ENCODE measurements around the gene TAS1R1. TPM values are rescaled to one million over a fixed set of nuclear protein-coding genes. Genes with fewer than 3 reads are reported as not detected.
"Not testable (repeated sequence)": the region's sequence is repeated elsewhere in the genome, so short reads cannot be mapped to it uniquely, and the experiment has no call there.

TAS1R1 gene
- total and polyA plus RNA-seq, 2 experiments from 2014 or later = not detected

- Histone ChIP-seq H3K79me2 (ENCODE audit: insufficient read depth) (peaks cover 32% of the 10 kb centered on the region), H3K27me3 (replicated peaks; ENCODE audit: insufficient read depth) (no peaks in the 10 kb centered on the region), H3K4me1 (ENCODE audit: insufficient read depth) (peaks cover 6% of the 10 kb centered on the region), H2AFZ (no peak overlapping the region), H3K4me2 (ENCODE audit: unreplicated experiment) (no peak overlapping the region), H3K36me3 (ENCODE audit: low read depth) (peaks cover 15% of the 10 kb centered on the region), H4K20me1 (ENCODE audit: insufficient read depth) (no peaks in the 10 kb centered on the region), H3K9me2 (ENCODE audit: insufficient read depth) (no peaks in the 10 kb centered on the region), H3K9me3 (ENCODE audit: low read depth) (no peaks in the 10 kb centered on the region), H3K4me3 (no peak overlapping the region), H3F3A (ENCODE audit: insufficient read depth) (peaks cover 24% of the 10 kb centered on the region), H3K27ac (no peak overlapping the region), H3K9ac (no peak overlapping the region)
- 81 to 88% methylated on average over 4 of the region's 4 CpGs for WGBS, 2 experiments (ENCODE audit: low coverage in 1 of 2, low lambda C conversion rate in 2 of 2, missing lambda C conversion rate in 2 of 2)
- peak; percentile 29 for DNase-seq
- TF ChIP-seq EZH2 (IDR thresholded peaks at IDR 0.05; ENCODE audit: insufficient read depth, poor library complexity, severe bottlenecking) (no peak), EZH2phosphoT487 (IDR thresholded peaks at IDR 0.05; ENCODE audit: insufficient read depth, low read depth) (no peak)
- in situ Hi-C loops (cut with MboI) = no loop called here
Observed at GRCh38 chr1:6547301-6547700, 7.8 kb upstream of the TAS1R1 start.

GRCh38 chr1:6554031-6554906, 838 bp upstream of the TAS1R1 start, which contains the start of gene NOL9:
Gene NOL9, minus strand, starts transcription at chr1:6554513. Its CDS starts 11 bp downstream, at chr1:6554502.
- Histone ChIP-seq H3K9ac (peak within 1 kb of the TSS; percentile 99), H3K4me1 (ENCODE audit: insufficient read depth) (peaks cover 9% of the 10 kb centered on the region), H3K79me2 (ENCODE audit: insufficient read depth) (peaks cover 40% of the 10 kb centered on the region), H3K27me3 (replicated peaks; ENCODE audit: insufficient read depth) (no peaks in the 10 kb centered on the region), H3F3A (ENCODE audit: insufficient read depth) (no peaks in the 10 kb centered on the region; the same call in 1 of the 2 replicates), H3K27ac (peak within 1 kb of the TSS; percentile 19; the same call in 1 of the 2 replicates), H3K9me2 (ENCODE audit: insufficient read depth) (no peaks in the 10 kb centered on the region), H4K20me1 (ENCODE audit: insufficient read depth) (no peaks in the 10 kb centered on the region), H3K9me3 (ENCODE audit: low read depth) (no peaks in the 10 kb centered on the region), H3K36me3 (ENCODE audit: low read depth) (peaks cover 6% of the 10 kb centered on the region), H3K4me3 (peak within 1 kb of the TSS; percentile 99), H3K4me2 (ENCODE audit: unreplicated experiment) (peak within 1 kb of the TSS; percentile 93), H2AFZ (peak within 1 kb of the TSS; percentile 97)
- 3 to 4% methylated on average over 62 to 63 of the region's 87 CpGs for WGBS, 2 experiments (ENCODE audit: low coverage in 1 of 2, low lambda C conversion rate in 2 of 2, missing lambda C conversion rate in 2 of 2)
- DNase-seq = peak; percentile 95
- in situ Hi-C loops (cut with MboI) = no loop called here
- TF ChIP-seq EZH2phosphoT487 (IDR thresholded peaks at IDR 0.05; ENCODE audit: insufficient read depth, low read depth) = no peak
- TF ChIP-seq EZH2 (IDR thresholded peaks at IDR 0.05; ENCODE audit: insufficient read depth, poor library complexity, severe bottlenecking) = no peak

- Histone ChIP-seq H3K27me3 (replicated peaks; ENCODE audit: insufficient read depth) (no peaks in the 10 kb centered on the region), H4K20me1 (ENCODE audit: insufficient read depth) (no peaks in the 10 kb centered on the region), H3F3A (ENCODE audit: insufficient read depth) (no peaks in the 10 kb centered on the region), H3K4me3 (no peak overlapping the region), H3K27ac (no peak overlapping the region), H3K9me3 (ENCODE audit: low read depth) (no peaks in the 10 kb centered on the region), H3K4me2 (ENCODE audit: unreplicated experiment) (no peak overlapping the region), H2AFZ (no peak overlapping the region), H3K4me1 (ENCODE audit: insufficient read depth) (peaks cover 8% of the 10 kb centered on the region), H3K9ac (no peak overlapping the region), H3K79me2 (ENCODE audit: insufficient read depth) (peaks cover 17% of the 10 kb centered on the region), H3K36me3 (ENCODE audit: low read depth) (no peaks in the 10 kb centered on the region), H3K9me2 (ENCODE audit: insufficient read depth) (no peaks in the 10 kb centered on the region)
- in situ Hi-C loops (cut with MboI) = no loop called here
- no peak for TF ChIP-seq EZH2phosphoT487 (IDR thresholded peaks at IDR 0.05; ENCODE audit: insufficient read depth, low read depth)
- no peak for TF ChIP-seq EZH2 (IDR thresholded peaks at IDR 0.05; ENCODE audit: insufficient read depth, poor library complexity, severe bottlenecking)
- WGBS, 2 experiments (ENCODE audit: low coverage in 1 of 2, low lambda C conversion rate in 2 of 2, missing lambda C conversion rate in 2 of 2) = 33 to 40% methylated on average over 1 of the region's 1 CpG
- no peak for DNase-seq
Observed at GRCh38 chr1:6557597-6557996, 2.5 kb downstream of the TAS1R1 start.

GRCh38 chr1:6559161-6559560, 4.1 kb downstream of the TAS1R1 start:
- DNase-seq; H2AFZ ChIP-seq; H3F3A ChIP-seq (ENCODE audit: insufficient read depth); H3K4me2 ChIP-seq (ENCODE audit: unreplicated experiment); H3K9me3 ChIP-seq (ENCODE audit: low read depth); H3K9me2 ChIP-seq (ENCODE audit: insufficient read depth); H3K4me3 ChIP-seq; H3K27me3 ChIP-seq (replicated peaks; ENCODE audit: insufficient read depth); H3K27ac ChIP-seq; H3K79me2 ChIP-seq (ENCODE audit: insufficient read depth); in situ Hi-C loops (cut with MboI); H3K9ac ChIP-seq; H3K36me3 ChIP-seq (ENCODE audit: low read depth); H3K4me1 ChIP-seq (ENCODE audit: insufficient read depth); H4K20me1 ChIP-seq (ENCODE audit: insufficient read depth): not testable (repeated sequence)
- 82 to 84% methylated on average over 11 of the region's 11 CpGs for WGBS, 2 experiments (ENCODE audit: low coverage in 1 of 2, low lambda C conversion rate in 2 of 2, missing lambda C conversion rate in 2 of 2)
